NCI-H1694 (cell line): ENCODE results near the gene CFAP97D1.
A peak's percentile ranks its signal among the peaks of the same experiment; 100 is the strongest.

Source experiments
- DNase-seq: peaks from one replicate; lab custom pipeline; 2025; lab: John Stamatoyannopoulos, UW

Gene CFAP97D1

GRCh38 chr17:43829738-43830137 is 49.5 kb downstream of the CFAP97D1 start:
- DNase-seq = no peak

DNA sequence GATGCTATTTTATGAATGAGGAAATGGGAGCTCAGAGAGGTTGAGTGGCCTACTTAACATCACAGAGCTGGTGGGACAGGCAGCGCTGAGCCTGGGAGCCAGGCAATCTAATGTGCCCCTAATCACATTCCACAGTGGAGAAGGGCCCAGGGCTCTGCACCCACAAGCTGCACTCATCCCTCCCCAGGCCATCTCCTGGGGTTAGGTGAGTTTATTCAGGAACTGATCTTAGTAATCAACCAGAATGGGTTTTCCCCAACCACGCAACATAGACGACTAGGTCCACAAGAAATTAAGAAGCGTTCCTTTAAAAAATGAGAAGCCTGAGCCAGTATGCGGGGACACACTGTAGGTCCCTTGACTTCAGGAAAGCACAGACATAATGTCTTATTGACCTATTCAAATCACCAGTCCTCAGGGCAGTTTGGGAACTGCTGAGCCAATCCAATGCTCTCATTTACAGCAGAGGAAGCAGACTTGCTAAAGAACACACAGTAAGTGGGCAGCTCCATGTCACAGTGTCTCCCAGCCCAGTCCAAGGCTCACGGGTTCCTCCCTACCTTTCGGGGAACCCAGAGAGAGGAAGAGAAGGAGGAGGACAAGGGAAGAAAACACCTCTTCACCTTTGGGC is 50.4 kb downstream of the CFAP97D1 start:
- DNase-seq = no peak

GRCh38 chr17:43831633-43832032 is 51.4 kb downstream of the CFAP97D1 start:
- DNase-seq = no peak

DNA sequence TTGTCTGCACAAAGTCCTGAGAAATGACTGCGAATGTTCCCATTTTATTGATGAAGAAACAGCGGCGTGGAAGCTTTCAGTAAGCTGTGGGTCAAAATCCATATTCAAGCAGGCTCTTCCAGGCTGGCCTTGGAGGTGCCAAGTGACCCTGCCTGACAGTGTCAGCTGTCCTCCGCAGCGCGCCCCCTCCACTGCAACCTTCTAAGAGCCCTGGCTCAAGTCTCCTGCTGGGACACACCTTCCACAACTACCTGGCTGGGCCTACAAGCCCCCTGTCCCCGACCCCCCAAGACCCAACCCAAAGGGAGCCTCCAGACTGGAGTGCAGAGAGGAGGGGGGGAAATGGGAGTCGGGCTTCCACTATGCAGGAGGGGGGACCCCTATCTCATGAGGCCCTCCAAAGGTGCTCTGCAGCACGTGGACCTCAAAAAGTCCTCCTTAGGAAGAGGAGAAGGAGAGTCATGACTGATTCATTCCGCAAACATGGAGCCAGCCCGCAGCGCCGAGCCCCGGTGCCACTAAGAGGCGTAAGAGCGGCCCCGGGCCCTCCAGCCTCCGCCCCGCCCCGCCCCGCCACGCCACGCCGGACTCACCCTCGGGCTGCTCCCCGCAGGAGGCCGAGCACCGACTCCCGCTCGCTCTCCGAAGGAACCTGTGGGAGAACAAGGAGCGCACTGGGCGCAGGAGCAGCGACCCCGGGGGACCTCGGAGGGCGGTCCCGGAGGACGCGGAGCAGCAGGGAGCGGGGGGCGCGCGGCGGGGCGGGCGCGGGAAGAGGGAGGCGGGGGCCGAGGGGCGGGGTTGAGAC is 52.1 kb downstream of the CFAP97D1 start:
- no peak for DNase-seq

GRCh38 chr17:43832976-43833829 is 53.0 kb downstream of the CFAP97D1 start, which contains the start of gene MPP3:
Gene MPP3 (minus strand): TSS chr17:43833146. CDS start chr17:43831906, 1,240 bp downstream.
- DNase-seq = peak; percentile 32

GRCh38 chr17:43834106-43834505 is 53.9 kb downstream of the CFAP97D1 start:
- DNase-seq = no peak
